H9 (cell line): Measurements from ENCODE around the gene NT5DC2. TPM values are rescaled to one million over a fixed set of nuclear protein-coding genes. Genes with fewer than 3 reads are reported as not detected.

Source experiments
- DNase-seq: peaks from one replicate; pipeline ENCODE4 v3.0.0-alpha.2; 2017
- H2AFZ ChIP-seq: one replicate; pipeline ENCODE4 v1.6.1; 2013; ENCODE audit warnings: mild to moderate bottlenecking, low read length, control low read depth, moderate library complexity
- H2AK5ac ChIP-seq: 2 replicates; pipeline ENCODE4 v1.6.1; 2013; ENCODE audit warnings: low read length, control low read depth, mixed read lengths; ENCODE audit not compliant: insufficient read length
- H2BK120ac ChIP-seq: one replicate; pipeline ENCODE4 v1.6.1; 2013; ENCODE audit warnings: low read depth, mild to moderate bottlenecking, low read length, control low read depth, inconsistent platforms; ENCODE audit not compliant: poor library complexity, severe bottlenecking
- H2BK12ac ChIP-seq: 2 replicates; pipeline ENCODE4 v1.6.1; 2013; ENCODE audit warnings: low read length, control low read depth, mixed read lengths, low read depth; ENCODE audit not compliant: insufficient read length
- H2BK15ac ChIP-seq: 2 replicates; pipeline ENCODE4 v1.6.1; 2013; ENCODE audit warnings: low read depth, low read length, control low read depth
- H2BK20ac ChIP-seq: one replicate; pipeline ENCODE4 v1.6.1; 2013; ENCODE audit warnings: low read depth, mild to moderate bottlenecking, low read length, control low read depth, inconsistent platforms; ENCODE audit not compliant: poor library complexity, severe bottlenecking
- H2BK5ac ChIP-seq: 2 replicates; pipeline ENCODE4 v1.6.1; 2013; ENCODE audit warnings: low read length, control low read depth, mixed read lengths; ENCODE audit not compliant: insufficient read length
- H3K14ac ChIP-seq: 2 replicates; pipeline ENCODE4 v1.6.1; 2013; ENCODE audit warnings: low read length, control low read depth; ENCODE audit not compliant: insufficient read depth
- H3K18ac ChIP-seq: 2 replicates; pipeline ENCODE4 v1.6.1; 2013; ENCODE audit warnings: low read depth, mild to moderate bottlenecking, mixed read lengths, low read length, control low read depth; ENCODE audit not compliant: insufficient read length
- H3K23ac ChIP-seq: 2 replicates; pipeline ENCODE4 v1.6.1; 2013; ENCODE audit warnings: low read length, control low read depth, mixed read lengths, low read depth; ENCODE audit not compliant: insufficient read length
- H3K23me2 ChIP-seq: 2 replicates; pipeline ENCODE4 v1.6.1; 2013; ENCODE audit warnings: low read depth, mild to moderate bottlenecking, mixed read lengths, low read length, control low read depth; ENCODE audit not compliant: insufficient read length, poor library complexity, severe bottlenecking
- H3K27ac ChIP-seq: 2 replicates; pipeline ENCODE4 v1.5.1; 2013; ENCODE audit warnings: low read length, control low read depth, mixed read lengths, low read depth; ENCODE audit not compliant: insufficient read length
- H3K27me3 ChIP-seq: 2 replicates; pipeline ENCODE4 v1.6.1; 2013; ENCODE audit warnings: low read length, control low read depth, inconsistent platforms; ENCODE audit not compliant: insufficient read depth
- H3K4ac ChIP-seq: 2 replicates; pipeline ENCODE4 v1.6.1; 2013; ENCODE audit warnings: low read depth, mild to moderate bottlenecking, control low read depth, inconsistent platforms, low read length, moderate library complexity
- H3K4me1 ChIP-seq: 2 replicates; pipeline ENCODE4 v1.6.1; 2013; ENCODE audit warnings: low read length, control low read depth, inconsistent platforms; ENCODE audit not compliant: insufficient read depth
- H3K4me2 ChIP-seq: 2 replicates; pipeline ENCODE4 v1.6.1; 2013; ENCODE audit warnings: low read length, control low read depth, mixed read lengths; ENCODE audit not compliant: insufficient read length, insufficient read depth
- H3K56ac ChIP-seq: 2 replicates; pipeline ENCODE4 v1.6.1; 2013; ENCODE audit warnings: low read depth, mild to moderate bottlenecking, mixed read lengths, low read length, control low read depth; ENCODE audit not compliant: insufficient read length
- H3K79me1 ChIP-seq: 2 replicates; pipeline ENCODE4 v1.6.1; 2013; ENCODE audit warnings: low read depth, mild to moderate bottlenecking, moderate library complexity, low read length, control low read depth, inconsistent platforms; ENCODE audit not compliant: insufficient read depth, poor library complexity, severe bottlenecking
- H3K79me2 ChIP-seq: 2 replicates; pipeline ENCODE4 v1.6.1; 2013; ENCODE audit warnings: low read length, control low read depth, inconsistent platforms; ENCODE audit not compliant: insufficient read depth
- H3K9ac ChIP-seq: 2 replicates; pipeline ENCODE4 v1.6.1; 2013; ENCODE audit warnings: low read length, control low read depth, mixed read lengths; ENCODE audit not compliant: insufficient read length; ENCODE audit errors: extremely low read depth
- H3K9me3 ChIP-seq: one replicate; pipeline ENCODE4 v1.6.1; 2013; ENCODE audit warnings: low read depth, low read length, inconsistent platforms; ENCODE audit not compliant: control insufficient read depth
- H3T11ph ChIP-seq: one replicate; pipeline ENCODE4 v1.6.1; 2013; ENCODE audit warnings: mild to moderate bottlenecking, low read length, control low read depth, inconsistent platforms
- H4K20me1 ChIP-seq: one replicate; pipeline ENCODE4 v1.6.1; 2013; ENCODE audit not compliant: control insufficient read depth, insufficient read length, insufficient read depth
- H4K5ac ChIP-seq: 2 replicates; pipeline ENCODE4 v1.6.1; 2013; ENCODE audit warnings: low read depth, mild to moderate bottlenecking, mixed read lengths, low read length, control low read depth; ENCODE audit not compliant: insufficient read length
- H4K8ac ChIP-seq: replicated peaks from 2 replicates; pipeline ENCODE4 v1.6.1; 2013; ENCODE audit warnings: low read length, control low read depth, mixed read lengths, low read depth; ENCODE audit not compliant: insufficient read length
- H4K91ac ChIP-seq: 2 replicates; pipeline ENCODE4 v1.6.1; 2013; ENCODE audit warnings: low read depth, mild to moderate bottlenecking, moderate library complexity, mixed read lengths, low read length, control low read depth; ENCODE audit not compliant: insufficient read length
- H3K27ac Mint-ChIP-seq, 3 experiments: 2 replicates in 2 of 3; 3 replicates in 1 of 3; pipeline ENCODE4 v1.8.0; 2020 to 2021; ENCODE audit warnings: mixed read lengths in 3 of 3, mild to moderate bottlenecking in 1 of 3, moderate library complexity in 1 of 3
- H3K27me3 Mint-ChIP-seq: 2 replicates; pipeline ENCODE4 v1.8.0; 2021; ENCODE audit warnings: low read depth, mild to moderate bottlenecking, moderate library complexity, mixed read lengths
- H3K36me3 Mint-ChIP-seq, 3 experiments: 2 replicates in 2 of 3; 3 replicates in 1 of 3; pipeline ENCODE4 v1.8.0; 2020 to 2021; ENCODE audit warnings: low read depth in 3 of 3, mixed read lengths in 3 of 3; ENCODE audit not compliant: insufficient read depth in 1 of 3
- H3K4me1 Mint-ChIP-seq, 2 experiments: 2 replicates each; pipeline ENCODE4 v1.8.0; 2020; ENCODE audit warnings: mixed read lengths in 2 of 2
- H3K4me3 Mint-ChIP-seq, 2 experiments: 2 replicates in 1 of 2; 3 replicates in 1 of 2; pipeline ENCODE4 v1.8.0; 2020 to 2021; ENCODE audit warnings: mild to moderate bottlenecking in 2 of 2, mixed read lengths in 2 of 2, moderate library complexity in 1 of 2
- H3K9me3 Mint-ChIP-seq, 2 experiments: 2 replicates in 1 of 2; 3 replicates in 1 of 2; pipeline ENCODE4 v1.8.0; 2020; ENCODE audit warnings: mild to moderate bottlenecking in 2 of 2, mixed read lengths in 2 of 2, moderate library complexity in 1 of 2
- CTCF ChIP-seq: fragments of 200-600 bp; sonication (generic); conservative IDR thresholded peaks from 3 replicates; pipeline ENCODE4 v1.8.0; 2021; ENCODE audit warnings: antibody characterized with exemption, mild to moderate bottlenecking
- WGBS: extraction: QIAGEN DNeasy Blood & Tissue Kit; methylation state at CpG from one replicate; pipeline ENCODE4 v1.1.7; 2013; ENCODE audit warnings: missing lambda C conversion rate, low lambda C conversion rate, mixed read lengths; ENCODE audit not compliant: insufficient read length; ENCODE audit errors: extremely low coverage; 5-methylcytosine and 5-hydroxymethylcytosine counted together
- total RNA-seq: library from RNA; stranded (reverse); gene quantifications from 2 replicates; pipeline ENCODE4 v1.2.1, GENCODE V29; 2021

Gene NT5DC2
- total RNA-seq, 1 experiment from 2014 or later = 444 TPM

- Histone ChIP-seq H4K91ac (no peak overlapping the region), H3K79me2 (no peaks in the 10 kb centered on the region), H3K56ac (no peak overlapping the region), H3K9ac (no peak overlapping the region), H3T11ph (no peak overlapping the region), H3K18ac (no peak overlapping the region), H2AK5ac (no peak overlapping the region), H4K5ac (no peak overlapping the region), H3K4me2 (no peak overlapping the region), H2BK120ac (no peak overlapping the region), H4K20me1 (no peaks in the 10 kb centered on the region), H3K4ac (no peak overlapping the region), H3K27me3 (no peaks in the 10 kb centered on the region), H2AFZ (no peak overlapping the region), H3K79me1 (no peaks in the 10 kb centered on the region), H2BK12ac (no peak overlapping the region), H4K8ac (no peak overlapping the region), H3K23me2 (no peaks in the 10 kb centered on the region), H2BK15ac (no peak overlapping the region), H2BK5ac (no peak overlapping the region), H2BK20ac (no peak overlapping the region), H3K27ac (no peak overlapping the region), H3K4me1 (no peaks in the 10 kb centered on the region), H3K14ac (no peak overlapping the region), H3K9me3 (no peaks in the 10 kb centered on the region), H3K23ac (no peak overlapping the region)
- DNase-seq = no peak
- Mint-ChIP-seq H3K27me3 (no peaks in the 10 kb centered on the region), H3K27ac (peak overlapping the region in 1 of 3 experiments; percentile 72; a peak in 2 of 7 replicates), H3K36me3 (peaks cover 31 to 89% (median 87%) of the 10 kb centered on the region in 3 experiments; a peak in 6 of 7 replicates), H3K4me3 (no peak overlapping the region), H3K4me1 (no peaks in the 10 kb centered on the region; a peak in 2 of 4 replicates), H3K9me3 (no peaks in the 10 kb centered on the region)
- WGBS = no CpG with 5 or more reads among the region's 10 CpGs
- TF ChIP-seq CTCF = no peak
These were observed 48.8 kb downstream of the NT5DC2 start for GRCh38 chr3:52484680-52485461.
